HCT116 (cell line): ENCODE data around the gene NKX2-8. TPM values are rescaled to one million over a fixed set of nuclear protein-coding genes. Genes with fewer than 3 reads are reported as not detected.

Source experiments
- ATAC-seq: fragments of 200-7000 bp; cut with Tn5 transposase; 2 replicates; pipeline ENCODE4 v1.9.1; 2020; ENCODE audit warnings: mild to moderate bottlenecking, moderate library complexity
- BruUV-seq: library from RNA; stranded (reverse); fragments of 400-500 nt; replicated peaks from 2 replicates; lab custom pipeline; 2021; lab: Mats Ljungman, UMichigan
- CTCF ChIA-PET: fragments of 300-600 bp; sonication (Branson Sonifier 250); formaldehyde crosslinking; loops from one replicate; lab custom pipeline; 2021; ENCODE audit warnings: antibody characterized with exemption; lab: Charles Lee
- POLR2A ChIA-PET: fragments of 300-600, 350-600 bp; sonication (Branson Sonifier 250); formaldehyde crosslinking; loops from one replicate; lab custom pipeline; 2021; ENCODE audit warnings: antibody characterized with exemption; lab: Charles Lee
- RAD21 ChIA-PET, 2 experiments: fragments of 300-600 bp; sonication (Branson Sonifier 250); formaldehyde crosslinking; loops; one replicate each; lab custom pipeline; 2023; ENCODE audit warnings: low total read pairs in 2 of 2; ENCODE audit not compliant: uncharacterized antibody in 2 of 2, unreplicated experiment in 2 of 2, low non-redundant PET in 1 of 2; lab: Charles Lee
- DNase-seq: peaks from one replicate; pipeline ENCODE4 v3.0.0-alpha.2; 2010; ENCODE audit warnings: low read depth, low spot score
- H2AFZ ChIP-seq: fragments of 200-600 bp; shearing (Covaris generic), sonication (generic); 2 replicates; pipeline ENCODE4 v1.6.1; 2017; ENCODE audit warnings: low read depth, mixed run types, mixed read lengths, antibody characterized with exemption, low read length; ENCODE audit not compliant: poor library complexity, severe bottlenecking
- H3K27ac ChIP-seq: 2 replicates; pipeline ENCODE4 v1.5.1; 2012; ENCODE audit warnings: low read depth, low read length
- H3K27me3 ChIP-seq: fragments of 200-600 bp; sonication (generic); 2 replicates; pipeline ENCODE4 v1.6.1; 2016; ENCODE audit warnings: mixed run types, low read length, mixed read lengths; ENCODE audit not compliant: insufficient read depth
- H3K36me3 ChIP-seq, 2 experiments: fragments of 200-500 bp in 1 of 2; fragments of 200-600 bp in 1 of 2; sonication (Bioruptor generic) in 1 of 2; sonication (generic) in 1 of 2; 2 replicates each; pipeline versions ENCODE4 v1.5.1 to v1.6.1; 2014 to 2016; ENCODE audit warnings: low read length in 2 of 2, inconsistent platforms in 1 of 2, mixed read lengths in 1 of 2, mixed run types in 1 of 2; ENCODE audit not compliant: insufficient read depth in 2 of 2, control insufficient read depth in 1 of 2
- H3K4me1 ChIP-seq, 2 experiments: fragments of 200-600 bp in 1 of 2; sonication (generic) in 1 of 2; 2 replicates each; pipeline versions ENCODE4 v1.5.1 to v1.6.1; 2012 to 2017; ENCODE audit warnings: low read length in 2 of 2, inconsistent platforms in 1 of 2, mild to moderate bottlenecking in 1 of 2, mixed read lengths in 1 of 2, mixed run types in 1 of 2, moderate library complexity in 1 of 2; ENCODE audit not compliant: insufficient read depth in 2 of 2, control insufficient read depth in 1 of 2
- H3K4me2 ChIP-seq: fragments of 200-600 bp; sonication (generic); 2 replicates; pipeline ENCODE4 v1.6.1; 2017; ENCODE audit warnings: mixed run types, low read length, mixed read lengths
- H3K4me3 ChIP-seq, 2 experiments: fragments of 200-600 bp in 1 of 2; sonication (generic) in 1 of 2; replicated peaks in 1 of 2; 2 replicates each; pipeline ENCODE4 v1.5.1; 2011 to 2016; ENCODE audit warnings: low read length in 2 of 2, control low read depth in 1 of 2, low read depth in 1 of 2, mild to moderate bottlenecking in 1 of 2, mixed read lengths in 1 of 2, mixed run types in 1 of 2
- H3K79me2 ChIP-seq: fragments of 200-600 bp; sonication (generic); 2 replicates; pipeline ENCODE4 v1.6.1; 2017; ENCODE audit warnings: mild to moderate bottlenecking, mixed run types, low read length, moderate library complexity, mixed read lengths; ENCODE audit not compliant: insufficient read depth
- H3K9ac ChIP-seq: fragments of 200-600 bp; sonication (generic); 2 replicates; pipeline ENCODE4 v1.6.1; 2016; ENCODE audit warnings: low read length, mixed read lengths
- H3K9me2 ChIP-seq: fragments of 200-600 bp; sonication (generic), shearing (Covaris generic); 2 replicates; pipeline ENCODE4 v1.6.1; 2017; ENCODE audit warnings: mixed run types, mild to moderate bottlenecking, moderate library complexity; ENCODE audit not compliant: insufficient read depth
- H3K9me3 ChIP-seq, 2 experiments: fragments of 200-500 bp in 1 of 2; fragments of 200-600 bp in 1 of 2; sonication (Bioruptor generic) in 1 of 2; sonication (generic) in 1 of 2; 2 replicates each; pipeline ENCODE4 v1.6.1; 2014 to 2017; ENCODE audit warnings: low read length in 2 of 2, mixed read lengths in 2 of 2, inconsistent platforms in 1 of 2, low read depth in 1 of 2, mild to moderate bottlenecking in 1 of 2, mixed run types in 1 of 2, moderate library complexity in 1 of 2; ENCODE audit not compliant: control insufficient read depth in 1 of 2, insufficient read depth in 1 of 2
- H4K20me1 ChIP-seq: fragments of 200-600 bp; sonication (generic), shearing (Covaris generic); 2 replicates; pipeline ENCODE4 v1.6.1; 2017; ENCODE audit warnings: mixed run types, mild to moderate bottlenecking, moderate library complexity; ENCODE audit not compliant: insufficient read depth
- ATF3 ChIP-seq: IDR thresholded peaks from 2 replicates; pipeline ENCODE4 v1.6.1; 2012
- CBX3 ChIP-seq: IDR thresholded peaks from 2 replicates; pipeline ENCODE4 v1.6.1; 2012; ENCODE audit warnings: low read depth
- CEBPB ChIP-seq: IDR thresholded peaks from 2 replicates; pipeline ENCODE4 v1.6.1; 2012; ENCODE audit warnings: low read depth
- CTCF ChIP-seq, 3 experiments: fragments of 200-600 bp in 1 of 3; sonication (generic) in 1 of 3; IDR thresholded peaks in 2 of 3; conservative IDR thresholded peaks in 1 of 3; 2 replicates each; pipeline ENCODE4 v1.5.1; 2012 to 2017; ENCODE audit warnings: low read depth in 2 of 3, low read length in 2 of 3, antibody characterized with exemption in 1 of 3, borderline replicate concordance in 1 of 3, control low read depth in 1 of 3, mild to moderate bottlenecking in 1 of 3, mixed read lengths in 1 of 3, mixed run types in 1 of 3, moderate library complexity in 1 of 3; ENCODE audit not compliant: insufficient read depth in 1 of 3
- EGR1 ChIP-seq: IDR thresholded peaks from 2 replicates; pipeline ENCODE4 v1.6.1; 2012; ENCODE audit warnings: low read depth
- JUND ChIP-seq: IDR thresholded peaks from 2 replicates; pipeline ENCODE4 v1.6.1; 2012
- POLR2A ChIP-seq: IDR thresholded peaks from 2 replicates; pipeline ENCODE4 v1.7.0; 2011; ENCODE audit warnings: borderline replicate concordance; ENCODE audit not compliant: insufficient read depth, insufficient read length; ENCODE audit errors: extremely low read depth
- POLR2AphosphoS5 ChIP-seq: IDR thresholded peaks from 2 replicates; pipeline ENCODE4 v1.6.1; 2011; ENCODE audit warnings: mild to moderate bottlenecking, low read depth, low read length, moderate library complexity
- SIN3A ChIP-seq: IDR thresholded peaks from 2 replicates; pipeline ENCODE4 v1.6.1; 2012; ENCODE audit warnings: low read depth
- SRF ChIP-seq: IDR thresholded peaks from 2 replicates; pipeline ENCODE4 v1.6.1; 2012; ENCODE audit warnings: low read depth
- ZNF274 ChIP-seq: fragments of 200-500 bp; sonication (Bioruptor generic); IDR thresholded peaks from 2 replicates; pipeline ENCODE4 v1.6.1; 2014; ENCODE audit warnings: mild to moderate bottlenecking, low read depth, low read length, inconsistent platforms
- intact Hi-C: fragments of 100-400 bp; cut with micrococcal nuclease; formaldehyde crosslinking; loops from 2 replicates; pipeline ENCODE4 v1.10.0; 2022
- total RNA-seq: library from RNA; stranded (reverse); gene quantifications from one replicate; pipeline ENCODE4 v1.2.1, GENCODE V29; 2021; ENCODE audit not compliant: unreplicated experiment

Gene NKX2-8
- total RNA-seq, 1 experiment from 2014 or later = 7.5 TPM

- DNase-seq (no peak), ATAC-seq (peak; percentile 14; the same call in 1 of the 2 replicates)
- H3K79me2 ChIP-seq = no peaks in the 10 kb centered on the region
- H4K20me1 ChIP-seq = no peaks in the 10 kb centered on the region
- peaks cover 0 to 6% of the 10 kb centered on the region in 2 experiments; a peak in 2 of 4 replicates for H3K4me1 ChIP-seq
- H3K9me3 ChIP-seq = no peaks in the 10 kb centered on the region
- peak overlapping the region; percentile 85 for H3K4me2 ChIP-seq
- TF ChIP-seq EGR1 (no peak), JUND (no peak), ZNF274 (no peak), SIN3A (no peak), ATF3 (no peak), POLR2A (no peak), SRF (no peak), CTCF (IDR thresholded peaks at IDR 0.05 in 2 of 3, conservative IDR thresholded peaks at IDR 0.05 in 1 of 3; ENCODE audit: borderline replicate concordance in 1 of 3, insufficient read depth in 1 of 3, low read depth in 2 of 3, low read length in 2 of 3) (no peak), POLR2AphosphoS5 (no peak), CBX3 (no peak), CEBPB (no peak)
- no peak overlapping the region for H2AFZ ChIP-seq
- H3K27ac ChIP-seq = no peak overlapping the region
- peak overlapping the region; percentile 80 to 84 for H3K4me3 ChIP-seq
- ChIA-PET RAD21 (no interaction called here), POLR2A (no interaction called here), CTCF (no interaction called here)
- peak overlapping the region; percentile 67; the same call in 1 of the 2 replicates for H3K9ac ChIP-seq
- no peaks in the 10 kb centered on the region for H3K9me2 ChIP-seq
- H3K36me3 ChIP-seq = no peaks in the 10 kb centered on the region; a peak in 1 of 4 replicates
- intact Hi-C loops = no loop called here
- no peaks in the 10 kb centered on the region for H3K27me3 ChIP-seq
- no TSS peak for BruUV-seq
Measured at GRCh38 chr14:36580856-36581831, 1.3 kb downstream of the NKX2-8 start.
